Measurements from ENCODE around the gene ANP32B. TPM values are rescaled to one million over a fixed set of nuclear protein-coding genes. Genes with fewer than 3 reads are reported as not detected.
"Not testable (repeated sequence)": the region's sequence is repeated elsewhere in the genome, so short reads cannot be mapped to it uniquely, and the experiment has no call there.

Gene ANP32B
- total RNA-seq, 1 donor from 2014 or later: 305 TPM

DNA sequence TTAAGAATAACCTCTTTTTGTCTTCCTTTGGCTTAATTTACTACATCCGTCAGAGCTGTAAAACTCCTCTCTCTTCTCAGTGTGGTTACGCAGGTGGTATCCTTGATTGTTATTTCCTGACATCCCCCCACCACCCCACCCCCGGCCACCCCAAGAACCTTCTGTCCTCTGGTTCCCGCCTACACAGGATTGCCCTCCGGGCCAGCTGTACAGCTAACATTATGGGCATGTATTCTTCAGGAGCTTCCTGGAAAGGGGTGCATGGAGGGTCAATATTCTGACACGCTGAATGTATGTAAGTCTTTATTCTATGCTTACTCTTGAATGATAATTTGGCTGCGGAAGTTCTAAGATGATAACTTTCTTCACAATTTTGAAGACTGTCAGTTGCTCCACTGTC, 13.0 kb upstream of the ANP32B start:
- Mint-ChIP-seq H3K9me3 (no peaks in the 10 kb centered on the region), H3K36me3 (ENCODE audit: low read depth) (no peaks in the 10 kb centered on the region), H3K27me3 (ENCODE audit: insufficient read depth) (peaks cover 18% of the 10 kb centered on the region), H3K4me3 (no peak overlapping the region), H3K27ac (no peak overlapping the region), H3K4me1 (ENCODE audit: low read depth) (no peaks in the 10 kb centered on the region)
- no peak for DNase-seq (ENCODE audit: low spot score)
- intact Hi-C loops (cut with micrococcal nuclease): no loop called here

DNA sequence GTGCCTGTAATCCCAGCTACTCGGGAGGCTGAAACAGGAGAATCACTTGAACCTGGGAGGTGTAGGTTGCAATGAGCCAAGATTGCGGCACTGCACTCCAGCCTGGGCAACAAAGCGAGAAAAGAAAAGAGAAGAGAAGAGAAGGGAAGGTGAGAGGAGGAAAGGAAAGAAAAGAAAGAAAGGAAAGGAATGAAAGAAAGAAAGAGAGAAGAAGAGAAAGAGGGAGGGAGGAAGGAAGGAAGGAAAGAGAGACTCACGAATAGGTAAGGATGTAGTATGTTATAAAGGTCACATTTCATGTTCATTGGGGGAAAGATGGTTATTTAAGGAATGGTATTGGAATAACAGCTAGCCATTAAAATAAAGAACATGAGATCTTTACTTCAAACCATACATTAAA, 10.4 kb upstream of the ANP32B start:
- no peaks in the 10 kb centered on the region for H3K4me1 Mint-ChIP-seq (ENCODE audit: low read depth)
- no peak overlapping the region for H3K27ac Mint-ChIP-seq
- DNase-seq (ENCODE audit: low spot score): no peak
- no peaks in the 10 kb centered on the region for H3K9me3 Mint-ChIP-seq
- no peak overlapping the region for H3K4me3 Mint-ChIP-seq
- intact Hi-C loops (cut with micrococcal nuclease): no loop called here
- no peaks in the 10 kb centered on the region for H3K36me3 Mint-ChIP-seq (ENCODE audit: low read depth)
- H3K27me3 Mint-ChIP-seq (ENCODE audit: insufficient read depth): peaks cover 17% of the 10 kb centered on the region

GRCh38 chr9:97975376-97975775, 7.8 kb upstream of the ANP32B start:
- no peaks in the 10 kb centered on the region for H3K9me3 Mint-ChIP-seq
- peaks cover 17% of the 10 kb centered on the region for H3K27me3 Mint-ChIP-seq (ENCODE audit: insufficient read depth)
- no peak for DNase-seq (ENCODE audit: low spot score)
- no peak overlapping the region for H3K4me3 Mint-ChIP-seq
- intact Hi-C loops (cut with micrococcal nuclease): no loop called here
- H3K4me1 Mint-ChIP-seq (ENCODE audit: low read depth): peaks cover 7% of the 10 kb centered on the region
- H3K36me3 Mint-ChIP-seq (ENCODE audit: low read depth): no peaks in the 10 kb centered on the region
- H3K27ac Mint-ChIP-seq: no peak overlapping the region

DNA sequence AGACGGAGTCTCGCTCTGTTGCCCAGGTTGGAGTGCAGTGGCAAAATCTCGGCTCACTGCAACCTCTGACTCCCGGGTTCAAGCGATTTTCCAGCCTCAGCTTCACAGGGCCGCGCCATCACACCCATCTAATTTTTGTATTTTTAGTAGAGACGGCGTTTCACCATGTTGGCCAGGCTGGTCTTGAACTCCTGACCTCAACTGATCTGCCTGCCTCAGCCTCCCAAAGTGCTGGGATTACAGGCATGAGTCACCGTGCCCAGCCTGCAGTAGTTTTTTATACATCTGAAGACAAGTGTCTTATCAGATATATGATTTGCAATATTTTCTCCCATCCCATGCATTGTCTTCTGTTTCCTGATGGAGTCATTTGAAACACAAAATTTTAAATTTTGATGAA, 6.5 kb upstream of the ANP32B start:
- H3K4me1 Mint-ChIP-seq (ENCODE audit: low read depth): peaks cover 18% of the 10 kb centered on the region
- peaks cover 14% of the 10 kb centered on the region for H3K27me3 Mint-ChIP-seq (ENCODE audit: insufficient read depth)
- DNase-seq (ENCODE audit: low spot score); H3K27ac Mint-ChIP-seq; H3K36me3 Mint-ChIP-seq (ENCODE audit: low read depth); intact Hi-C loops (cut with micrococcal nuclease); H3K4me3 Mint-ChIP-seq; H3K9me3 Mint-ChIP-seq: not testable (repeated sequence)

- Mint-ChIP-seq H3K27me3 (ENCODE audit: insufficient read depth) (peaks cover 2% of the 10 kb centered on the region), H3K9me3 (no peaks in the 10 kb centered on the region), H3K27ac (no peak overlapping the region), H3K4me3 (no peak overlapping the region), H3K4me1 (ENCODE audit: low read depth) (peaks cover 27% of the 10 kb centered on the region), H3K36me3 (ENCODE audit: low read depth) (no peaks in the 10 kb centered on the region)
- intact Hi-C loops (cut with micrococcal nuclease): no loop called here
- DNase-seq (ENCODE audit: low spot score): no peak
Observed at GRCh38 chr9:97978371-97979130, 4.6 kb upstream of the ANP32B start.

- Mint-ChIP-seq H3K36me3 (ENCODE audit: low read depth) (no peaks in the 10 kb centered on the region), H3K4me1 (ENCODE audit: low read depth) (peaks cover 27% of the 10 kb centered on the region), H3K27ac (no peak overlapping the region), H3K4me3 (no peak overlapping the region), H3K27me3 (ENCODE audit: insufficient read depth) (no peaks in the 10 kb centered on the region), H3K9me3 (no peaks in the 10 kb centered on the region)
- no peak for DNase-seq (ENCODE audit: low spot score)
- intact Hi-C loops (cut with micrococcal nuclease): loop anchor here (5.0 kb wide), 2 partner anchors 122 to 1842 kb away; partner anchors contain the start of gene NR4A3
Observed at GRCh38 chr9:97979788-97980478, 3.2 kb upstream of the ANP32B start.

DNA sequence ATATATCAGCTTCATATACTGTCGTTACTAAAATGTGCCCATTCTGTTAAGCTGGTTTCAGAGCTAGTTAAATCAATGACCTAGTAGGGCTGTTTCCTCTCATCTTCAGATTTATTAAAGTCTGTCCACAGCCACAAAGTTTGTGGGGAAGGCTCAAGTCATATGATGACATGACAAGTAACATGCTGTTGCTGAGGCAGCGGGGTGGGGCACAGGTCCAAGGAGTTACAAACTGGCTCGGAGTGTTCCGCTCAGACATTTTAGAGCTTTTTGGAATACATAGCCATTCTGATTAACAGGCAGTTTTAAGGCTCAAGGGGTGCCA, 2.7 kb upstream of the ANP32B start:
- Mint-ChIP-seq H3K36me3 (ENCODE audit: low read depth) (no peaks in the 10 kb centered on the region), H3K9me3 (no peaks in the 10 kb centered on the region), H3K4me1 (ENCODE audit: low read depth) (peaks cover 27% of the 10 kb centered on the region), H3K27ac (no peak overlapping the region), H3K27me3 (ENCODE audit: insufficient read depth) (no peaks in the 10 kb centered on the region), H3K4me3 (no peak overlapping the region)
- intact Hi-C loops (cut with micrococcal nuclease): loop anchor here (5.0 kb wide), 2 partner anchors 122 to 1842 kb away; partner anchors contain the start of gene NR4A3
- no peak for DNase-seq (ENCODE audit: low spot score)

DNA sequence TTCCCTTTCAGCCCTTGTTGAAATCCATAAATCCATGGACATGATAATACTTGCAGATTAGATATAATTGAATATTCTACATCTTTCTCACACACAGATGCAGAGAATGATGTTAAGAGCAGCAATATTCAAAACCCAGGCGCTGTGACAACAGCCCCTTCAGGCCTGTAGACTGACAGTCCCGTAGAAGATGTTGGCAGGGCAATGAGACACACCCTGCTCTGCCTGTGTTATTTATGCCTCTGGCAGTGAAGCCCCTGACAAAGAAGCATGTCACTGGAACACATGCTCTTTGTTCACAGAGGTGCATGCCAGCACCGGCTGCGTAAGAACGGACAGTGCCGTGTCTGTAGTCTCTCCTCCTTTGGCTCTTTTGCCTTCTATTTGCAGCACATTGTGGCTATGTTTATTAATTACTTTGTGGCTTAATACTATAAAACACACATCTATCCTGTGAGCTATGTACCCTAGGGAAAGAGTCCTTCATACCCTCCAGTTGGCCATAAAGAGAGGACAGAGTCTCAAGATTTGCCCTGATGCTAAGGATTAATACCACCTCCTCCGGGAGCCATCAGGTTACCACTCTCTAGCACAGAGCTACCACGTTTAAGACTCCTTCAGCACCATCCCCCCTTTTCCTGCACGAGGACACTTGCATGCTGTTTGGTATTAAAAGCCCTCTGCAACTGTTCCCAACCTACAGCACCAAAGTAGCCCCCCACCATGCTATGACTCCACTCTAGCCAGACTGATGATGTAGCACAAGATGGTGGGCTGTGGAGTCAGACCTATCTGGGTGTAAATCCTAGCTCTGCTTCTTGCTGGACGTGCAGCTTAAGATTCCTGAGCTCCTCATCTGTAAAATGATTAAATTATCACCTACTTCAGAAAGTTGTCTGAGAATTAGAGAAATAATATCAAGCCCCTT, 2.0 kb upstream of the ANP32B start:
- H3K9me3 Mint-ChIP-seq: no peaks in the 10 kb centered on the region
- peaks cover 30% of the 10 kb centered on the region for H3K4me1 Mint-ChIP-seq (ENCODE audit: low read depth)
- H3K36me3 Mint-ChIP-seq (ENCODE audit: low read depth): peaks cover 2% of the 10 kb centered on the region
- intact Hi-C loops (cut with micrococcal nuclease): loop anchor here (5.0 kb wide), 2 partner anchors 121 to 1841 kb away; partner anchors contain the start of gene NR4A3
- H3K27ac Mint-ChIP-seq: no peak overlapping the region
- DNase-seq (ENCODE audit: low spot score): no peak
- no peaks in the 10 kb centered on the region for H3K27me3 Mint-ChIP-seq (ENCODE audit: insufficient read depth)
- peak overlapping the region; percentile 80 for H3K4me3 Mint-ChIP-seq

DNA sequence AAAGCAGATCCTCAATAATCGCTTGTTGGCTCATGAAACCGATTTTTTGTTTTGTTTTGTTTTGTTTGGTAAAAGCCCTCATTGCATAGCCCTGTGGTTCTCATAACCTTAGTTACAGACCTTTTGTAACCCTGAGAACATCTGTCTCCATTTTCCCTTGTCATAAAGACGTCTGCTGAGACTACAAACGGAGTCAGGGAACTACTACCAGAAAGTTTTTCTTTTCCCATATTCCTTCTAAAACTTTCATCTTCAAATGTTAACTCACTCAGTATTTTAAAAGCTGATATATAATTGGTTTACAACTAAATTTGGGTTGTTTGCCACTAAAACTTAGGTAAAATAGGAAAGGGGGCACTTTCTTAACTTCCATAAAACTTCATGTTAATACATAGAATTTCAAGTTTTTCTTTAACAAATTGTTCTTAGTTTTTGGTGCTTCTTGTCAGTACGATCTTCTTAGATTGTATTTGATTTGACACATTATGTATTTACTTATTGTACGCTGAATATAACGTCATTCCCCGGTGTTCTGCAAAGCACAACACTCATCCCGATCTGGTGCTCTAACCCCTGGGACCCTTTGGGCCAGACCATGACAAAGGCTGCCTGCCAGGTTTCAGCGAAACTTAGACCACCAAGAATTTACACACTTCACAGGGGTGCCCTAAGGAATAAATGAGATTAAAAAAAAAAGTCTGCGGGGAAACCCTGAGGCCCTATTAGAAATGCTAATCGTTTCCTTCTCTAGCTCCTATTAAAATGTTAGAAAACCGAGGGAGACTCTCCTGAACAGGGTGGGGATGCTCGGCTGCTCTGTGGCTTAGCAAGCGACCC, 1.1 kb upstream of the ANP32B start:
- H3K36me3 Mint-ChIP-seq (ENCODE audit: low read depth): peaks cover 6% of the 10 kb centered on the region

DNA sequence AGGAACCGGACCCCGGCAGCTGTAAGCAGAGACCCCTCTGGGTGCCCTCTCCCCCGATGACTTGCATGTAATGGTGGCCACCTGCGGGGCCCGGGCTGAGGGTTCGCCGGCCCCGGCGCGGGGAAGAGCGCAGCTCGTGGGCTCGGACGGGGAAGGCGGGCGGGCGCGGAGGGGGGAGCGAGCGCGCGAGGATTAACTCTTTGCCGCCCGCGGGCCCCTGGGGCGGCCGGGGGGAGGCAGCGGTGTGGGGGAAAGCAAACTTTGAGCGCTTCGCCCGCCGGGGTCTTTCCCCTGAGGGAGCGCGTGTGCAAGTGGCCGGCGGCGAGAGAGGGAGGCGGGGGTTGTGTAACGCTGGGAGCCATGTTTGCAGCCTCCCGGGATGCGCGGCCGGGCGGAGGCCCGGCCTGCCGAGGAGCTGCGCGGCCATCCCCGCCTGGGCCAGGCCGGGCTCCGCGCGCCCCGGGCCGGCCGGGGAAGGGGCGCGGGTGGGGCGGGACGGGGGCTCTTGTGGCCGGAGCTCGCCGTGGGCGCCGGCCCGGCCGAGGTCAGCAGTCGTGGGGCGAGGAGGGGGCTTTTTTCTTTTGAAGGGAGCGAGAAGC, 547 bp downstream of the ANP32B start:
- Mint-ChIP-seq H3K4me3 (peak overlapping the region; percentile 80), H3K27me3 (ENCODE audit: insufficient read depth) (no peaks in the 10 kb centered on the region), H3K27ac (peak overlapping the region; percentile 73), H3K36me3 (ENCODE audit: low read depth) (peaks cover 8% of the 10 kb centered on the region), H3K4me1 (ENCODE audit: low read depth) (peaks cover 52% of the 10 kb centered on the region), H3K9me3 (no peaks in the 10 kb centered on the region)
- intact Hi-C loops (cut with micrococcal nuclease): loop anchor here (1.0 to 5.0 kb wide), 9 partner anchors 29 to 1839 kb away; partner anchors contain the start of genes NANS, NCBP1, NR4A3 and TBC1D2
- DNase-seq (ENCODE audit: low spot score): peak; percentile 49

More for the DNA sequence above, 1.1 kb upstream of the ANP32B start:
- Mint-ChIP-seq H3K9me3 (no peaks in the 10 kb centered on the region), H3K4me3 (peak overlapping the region; percentile 80), H3K27ac (peak overlapping the region; percentile 78), H3K27me3 (ENCODE audit: insufficient read depth) (no peaks in the 10 kb centered on the region), H3K4me1 (ENCODE audit: low read depth) (peaks cover 38% of the 10 kb centered on the region)
- no peak for DNase-seq (ENCODE audit: low spot score)
- intact Hi-C loops (cut with micrococcal nuclease): loop anchor here (2.0 to 5.0 kb wide), 3 partner anchors 27 to 1840 kb away; partner anchors contain the start of gene NR4A3

GRCh38 chr9:97984188-97985057, 1.3 kb downstream of the ANP32B start:
- Mint-ChIP-seq H3K9me3 (no peaks in the 10 kb centered on the region), H3K4me1 (ENCODE audit: low read depth) (peaks cover 59% of the 10 kb centered on the region), H3K27me3 (ENCODE audit: insufficient read depth) (no peaks in the 10 kb centered on the region), H3K4me3 (peak overlapping the region; percentile 56), H3K27ac (no peak overlapping the region), H3K36me3 (ENCODE audit: low read depth) (peaks cover 8% of the 10 kb centered on the region)
- peak; percentile 73 for DNase-seq (ENCODE audit: low spot score)
- intact Hi-C loops (cut with micrococcal nuclease): loop anchor here (1.0 to 5.0 kb wide), 6 partner anchors 9 to 1838 kb away; partner anchors contain the start of genes NCBP1, NR4A3, TBC1D2 and TSTD2
